Activated CD8-positive, alpha-beta memory T cell treated with anti-CD3 and anti-CD28 coated beads, Interleukin-2, amount 10 ng/mL, durations not matched to agents 7 days and 5 days (primary cell): ENCODE data around the gene TEX35. TPM values are rescaled to one million over a fixed set of nuclear protein-coding genes. Genes with fewer than 3 reads are reported as not detected.
"Not testable (repeated sequence)": the region's sequence is repeated elsewhere in the genome, so short reads cannot be mapped to it uniquely, and the experiment has no call there.

Experiments
- ATAC-seq: fragments of 150-1000 bp; cut with Tn5 transposase; one replicate; pipeline ENCODE4 v1.10.0; 2021; ENCODE audit warnings: moderate library complexity
- CTCF ChIA-PET: fragments of 350-600 bp; sonication (Branson Sonifier 250); formaldehyde crosslinking; loops from one replicate; lab custom pipeline; 2021; ENCODE audit warnings: antibody characterized with exemption; lab: Charles Lee
- DNase-seq: peaks from one replicate; pipeline ENCODE4 v3.0.0-alpha.2; 2020
- H3K27ac Mint-ChIP-seq: one replicate; pipeline ENCODE4 v1.8.0; 2021; ENCODE audit warnings: mild to moderate bottlenecking, mixed read lengths
- H3K27me3 Mint-ChIP-seq: one replicate; pipeline ENCODE4 v1.8.0; 2021; ENCODE audit warnings: mixed read lengths
- H3K36me3 Mint-ChIP-seq: one replicate; pipeline ENCODE4 v1.8.0; 2021; ENCODE audit warnings: mild to moderate bottlenecking, mixed read lengths
- H3K4me1 Mint-ChIP-seq: one replicate; pipeline ENCODE4 v1.8.0; 2021; ENCODE audit warnings: mixed read lengths
- H3K4me3 Mint-ChIP-seq: one replicate; pipeline ENCODE4 v1.8.0; 2021; ENCODE audit warnings: mild to moderate bottlenecking, moderate library complexity, mixed read lengths
- H3K9me3 Mint-ChIP-seq: one replicate; pipeline ENCODE4 v1.8.0; 2022; ENCODE audit warnings: low read depth, mixed read lengths
- total RNA-seq, 2 experiments: library from RNA; stranded (reverse); gene quantifications; one replicate each; pipeline ENCODE4 v1.2.3, GENCODE V29; 2021

TEX35 gene
- total RNA-seq, 2 experiments from 2014 or later = not detected

GRCh38 chr1:178542554-178543289 lies 29.8 kb downstream of the TEX35 start:
- Mint-ChIP-seq H3K27ac (peak overlapping the region; percentile 85), H3K27me3 (no peaks in the 10 kb centered on the region), H3K4me1 (peaks cover 4% of the 10 kb centered on the region), H3K4me3 (peak overlapping the region; percentile 88), H3K9me3 (no peaks in the 10 kb centered on the region), H3K36me3 (no peaks in the 10 kb centered on the region)
- ATAC-seq = peak; percentile 94
- peak; percentile 88 for DNase-seq
- CTCF ChIA-PET = interaction anchor here (0.8 to 6.7 kb wide), 14 partner anchors 10 to 750 kb away, joined by 3 to 39 read pairs (median 4); no protein-coding TSS in a partner anchor

GRCh38 chr1:178543290-178543607 lies 30.3 kb downstream of the TEX35 start:
- DNase-seq (no peak), ATAC-seq (no peak)
- H3K4me3 Mint-ChIP-seq = peak overlapping the region; percentile 88
- CTCF ChIA-PET = interaction anchor here (0.8 to 6.7 kb wide), 8 partner anchors 10 to 750 kb away, joined by 3 to 39 read pairs (median 4); no protein-coding TSS in a partner anchor
- no peaks in the 10 kb centered on the region for H3K9me3 Mint-ChIP-seq
- H3K27me3 Mint-ChIP-seq = no peaks in the 10 kb centered on the region
- H3K27ac Mint-ChIP-seq = no peak overlapping the region
- peaks cover 4% of the 10 kb centered on the region for H3K4me1 Mint-ChIP-seq
- H3K36me3 Mint-ChIP-seq = no peaks in the 10 kb centered on the region

GRCh38 chr1:178544531-178544930 lies 31.6 kb downstream of the TEX35 start:
- DNase-seq (no peak), ATAC-seq (no peak)
- Mint-ChIP-seq H3K4me1 (peaks cover 4% of the 10 kb centered on the region), H3K4me3 (no peak overlapping the region), H3K27me3 (no peaks in the 10 kb centered on the region), H3K27ac (no peak overlapping the region), H3K36me3 (no peaks in the 10 kb centered on the region), H3K9me3 (no peaks in the 10 kb centered on the region)
- CTCF ChIA-PET = interaction anchor here (1.2 to 6.7 kb wide), 2 partner anchors 11 to 207 kb away, joined by 3 to 39 read pairs; no protein-coding TSS in a partner anchor

- Mint-ChIP-seq H3K4me3 (no peak overlapping the region), H3K27me3 (no peaks in the 10 kb centered on the region), H3K9me3 (peaks cover 3% of the 10 kb centered on the region), H3K27ac (no peak overlapping the region), H3K36me3 (peaks cover 2% of the 10 kb centered on the region), H3K4me1 (peaks cover 3% of the 10 kb centered on the region)
- DNase-seq = no peak
- CTCF ChIA-PET = interaction anchor here (0.5 kb wide), 1 partner anchor 563 kb away, joined by 3 read pairs; no protein-coding TSS in a partner anchor
- ATAC-seq = no peak
Observed at GRCh38 chr1:178548108-178548507, 35.2 kb downstream of the TEX35 start.

GRCh38 chr1:178551307-178551706 lies 38.4 kb downstream of the TEX35 start:
- H3K4me1 Mint-ChIP-seq = no peaks in the 10 kb centered on the region
- CTCF ChIA-PET = interaction anchor here (1.0 to 1.1 kb wide), 2 partner anchors 18 to 19 kb away, joined by 3 to 4 read pairs; no protein-coding TSS in a partner anchor
- DNase-seq = no peak

GRCh38 chr1:178551940-178552339 lies 39.0 kb downstream of the TEX35 start:
- Mint-ChIP-seq H3K4me1 (no peaks in the 10 kb centered on the region), H3K36me3 (peaks cover 2% of the 10 kb centered on the region), H3K27me3 (no peaks in the 10 kb centered on the region), H3K27ac (no peak overlapping the region), H3K9me3 (peaks cover 11% of the 10 kb centered on the region), H3K4me3 (no peak overlapping the region)
- CTCF ChIA-PET = interaction anchor here (1.1 kb wide), 1 partner anchor 20 kb away, joined by 3 read pairs; no protein-coding TSS in a partner anchor
- ATAC-seq (no peak), DNase-seq (no peak)

More at GRCh38 chr1:178551307-178551706, 38.4 kb downstream of the TEX35 start:
- Mint-ChIP-seq H3K27me3 (no peaks in the 10 kb centered on the region), H3K9me3 (peaks cover 11% of the 10 kb centered on the region), H3K4me3 (no peak overlapping the region), H3K36me3 (peaks cover 2% of the 10 kb centered on the region), H3K27ac (no peak overlapping the region)
- ATAC-seq = no peak

GRCh38 chr1:178552856-178553255 lies 39.9 kb downstream of the TEX35 start:
- CTCF ChIA-PET = no interaction called here

GRCh38 chr1:178554351-178554750 lies 41.4 kb downstream of the TEX35 start:
- H3K27ac Mint-ChIP-seq, H3K4me3 Mint-ChIP-seq, CTCF ChIA-PET, DNase-seq, ATAC-seq, H3K27me3 Mint-ChIP-seq, H3K36me3 Mint-ChIP-seq, H3K4me1 Mint-ChIP-seq: not testable (repeated sequence)
- peaks cover 11% of the 10 kb centered on the region for H3K9me3 Mint-ChIP-seq

More at GRCh38 chr1:178552856-178553255, 39.9 kb downstream of the TEX35 start:
- Mint-ChIP-seq H3K4me1 (no peaks in the 10 kb centered on the region), H3K4me3 (no peak overlapping the region), H3K36me3 (peaks cover 2% of the 10 kb centered on the region), H3K27me3 (no peaks in the 10 kb centered on the region), H3K27ac (no peak overlapping the region), H3K9me3 (peaks cover 11% of the 10 kb centered on the region)
- ATAC-seq = no peak
- DNase-seq = no peak

- H3K9me3 Mint-ChIP-seq = peaks cover 11% of the 10 kb centered on the region
- H3K27me3 Mint-ChIP-seq, H3K4me1 Mint-ChIP-seq, CTCF ChIA-PET, H3K27ac Mint-ChIP-seq, H3K4me3 Mint-ChIP-seq, H3K36me3 Mint-ChIP-seq, DNase-seq, ATAC-seq: not testable (repeated sequence)
Observed at GRCh38 chr1:178555613-178556012, 42.7 kb downstream of the TEX35 start.

GRCh38 chr1:178558816-178559215 lies 45.9 kb downstream of the TEX35 start:
- H3K9me3 Mint-ChIP-seq, H3K36me3 Mint-ChIP-seq, ATAC-seq, H3K4me1 Mint-ChIP-seq, H3K27me3 Mint-ChIP-seq, CTCF ChIA-PET, H3K27ac Mint-ChIP-seq, DNase-seq, H3K4me3 Mint-ChIP-seq: not testable (repeated sequence)

GRCh38 chr1:178560871-178561376 lies 48.0 kb downstream of the TEX35 start:
- H3K27ac Mint-ChIP-seq = no peak overlapping the region
- H3K4me1 Mint-ChIP-seq = no peaks in the 10 kb centered on the region
- no peaks in the 10 kb centered on the region for H3K9me3 Mint-ChIP-seq
- CTCF ChIA-PET = no interaction called here
- H3K27me3 Mint-ChIP-seq = peaks cover 3% of the 10 kb centered on the region
- no peak overlapping the region for H3K4me3 Mint-ChIP-seq
- H3K36me3 Mint-ChIP-seq = no peaks in the 10 kb centered on the region
- DNase-seq = no peak
- ATAC-seq = no peak

- no peaks in the 10 kb centered on the region for H3K36me3 Mint-ChIP-seq
- DNase-seq (no peak), ATAC-seq (no peak)
- no peaks in the 10 kb centered on the region for H3K9me3 Mint-ChIP-seq
- H3K27me3 Mint-ChIP-seq = peaks cover 3% of the 10 kb centered on the region
- no peak overlapping the region for H3K27ac Mint-ChIP-seq
- H3K4me1 Mint-ChIP-seq = no peaks in the 10 kb centered on the region
- no peak overlapping the region for H3K4me3 Mint-ChIP-seq
- CTCF ChIA-PET = no interaction called here
Observed at GRCh38 chr1:178563099-178563820, 50.4 kb downstream of the TEX35 start.

GRCh38 chr1:178564086-178564782 lies 51.3 kb downstream of the TEX35 start:
- CTCF ChIA-PET = interaction anchor here (1.1 kb wide), 1 partner anchor 22 kb away, joined by 4 read pairs; no protein-coding TSS in a partner anchor
- DNase-seq = no peak
- H3K9me3 Mint-ChIP-seq = no peaks in the 10 kb centered on the region
- H3K27ac Mint-ChIP-seq = no peak overlapping the region
- no peaks in the 10 kb centered on the region for H3K4me1 Mint-ChIP-seq
- H3K36me3 Mint-ChIP-seq = no peaks in the 10 kb centered on the region
- no peaks in the 10 kb centered on the region for H3K27me3 Mint-ChIP-seq
- H3K4me3 Mint-ChIP-seq = no peak overlapping the region
- no peak for ATAC-seq
